ENCODE measurements around the gene PLXNA2.

The PLXNA2 gene

GRCh38 chr1:207985996-207986395, 258.2 kb downstream of the PLXNA2 start:
- no peaks in the 10 kb centered on the region for H3K36me3 Mint-ChIP-seq (ENCODE audit: low read depth)
- no peak overlapping the region for H3K4me3 Mint-ChIP-seq
- peak overlapping the region in 1 of 3 experiments; percentile 12 for H3K27ac Mint-ChIP-seq
- peaks cover 13% of the 10 kb centered on the region for H3K27me3 Mint-ChIP-seq (ENCODE audit: low read depth)
- H3K4me1 Mint-ChIP-seq: peaks cover 28% of the 10 kb centered on the region
- H3K9me3 Mint-ChIP-seq: peaks cover 3% of the 10 kb centered on the region
- TF ChIP-seq, protein P1, sequence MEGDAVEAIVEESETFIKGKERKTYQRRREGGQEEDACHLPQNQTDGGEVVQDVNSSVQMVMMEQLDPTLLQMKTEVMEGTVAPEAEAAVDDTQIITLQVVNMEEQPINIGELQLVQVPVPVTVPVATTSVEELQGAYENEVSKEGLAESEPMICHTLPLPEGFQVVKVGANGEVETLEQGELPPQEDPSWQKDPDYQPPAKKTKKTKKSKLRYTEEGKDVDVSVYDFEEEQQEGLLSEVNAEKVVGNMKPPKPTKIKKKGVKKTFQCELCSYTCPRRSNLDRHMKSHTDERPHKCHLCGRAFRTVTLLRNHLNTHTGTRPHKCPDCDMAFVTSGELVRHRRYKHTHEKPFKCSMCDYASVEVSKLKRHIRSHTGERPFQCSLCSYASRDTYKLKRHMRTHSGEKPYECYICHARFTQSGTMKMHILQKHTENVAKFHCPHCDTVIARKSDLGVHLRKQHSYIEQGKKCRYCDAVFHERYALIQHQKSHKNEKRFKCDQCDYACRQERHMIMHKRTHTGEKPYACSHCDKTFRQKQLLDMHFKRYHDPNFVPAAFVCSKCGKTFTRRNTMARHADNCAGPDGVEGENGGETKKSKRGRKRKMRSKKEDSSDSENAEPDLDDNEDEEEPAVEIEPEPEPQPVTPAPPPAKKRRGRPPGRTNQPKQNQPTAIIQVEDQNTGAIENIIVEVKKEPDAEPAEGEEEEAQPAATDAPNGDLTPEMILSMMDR (IDR thresholded peaks at IDR 0.05; ENCODE audit: unreplicated experiment in 3 of 3): no peak

- peaks cover 28% of the 10 kb centered on the region for H3K4me1 Mint-ChIP-seq
- H3K27me3 Mint-ChIP-seq (ENCODE audit: low read depth): peaks cover 8% of the 10 kb centered on the region
- H3K36me3 Mint-ChIP-seq (ENCODE audit: low read depth): no peaks in the 10 kb centered on the region
- H3K9me3 Mint-ChIP-seq: no peaks in the 10 kb centered on the region
- TF ChIP-seq, protein P1 (IDR thresholded peaks at IDR 0.05; ENCODE audit: unreplicated experiment in 3 of 3): no peak
- no peak overlapping the region for H3K27ac Mint-ChIP-seq
- no peak overlapping the region for H3K4me3 Mint-ChIP-seq
Measured at GRCh38 chr1:207984831-207985572, 259.2 kb downstream of the PLXNA2 start.

GRCh38 chr1:207983044-207983635, 261.0 kb downstream of the PLXNA2 start:
- Mint-ChIP-seq H3K4me1 (peaks cover 23% of the 10 kb centered on the region), H3K4me3 (no peak overlapping the region), H3K36me3 (ENCODE audit: low read depth) (no peaks in the 10 kb centered on the region), H3K9me3 (no peaks in the 10 kb centered on the region), H3K27me3 (ENCODE audit: low read depth) (peaks cover 8% of the 10 kb centered on the region), H3K27ac (no peak overlapping the region)
- TF ChIP-seq, protein P1 (IDR thresholded peaks at IDR 0.05; ENCODE audit: unreplicated experiment in 3 of 3): no peak

GRCh38 chr1:207981976-207982375, 262.2 kb downstream of the PLXNA2 start:
- Mint-ChIP-seq H3K4me3 (no peak overlapping the region), H3K27me3 (ENCODE audit: low read depth) (peaks cover 8% of the 10 kb centered on the region), H3K9me3 (no peaks in the 10 kb centered on the region), H3K36me3 (ENCODE audit: low read depth) (no peaks in the 10 kb centered on the region), H3K27ac (no peak overlapping the region), H3K4me1 (peaks cover 14% of the 10 kb centered on the region)
- TF ChIP-seq, protein P1 (IDR thresholded peaks at IDR 0.05; ENCODE audit: unreplicated experiment in 3 of 3): peak in 2 of 3 experiments; percentile 35

DNA sequence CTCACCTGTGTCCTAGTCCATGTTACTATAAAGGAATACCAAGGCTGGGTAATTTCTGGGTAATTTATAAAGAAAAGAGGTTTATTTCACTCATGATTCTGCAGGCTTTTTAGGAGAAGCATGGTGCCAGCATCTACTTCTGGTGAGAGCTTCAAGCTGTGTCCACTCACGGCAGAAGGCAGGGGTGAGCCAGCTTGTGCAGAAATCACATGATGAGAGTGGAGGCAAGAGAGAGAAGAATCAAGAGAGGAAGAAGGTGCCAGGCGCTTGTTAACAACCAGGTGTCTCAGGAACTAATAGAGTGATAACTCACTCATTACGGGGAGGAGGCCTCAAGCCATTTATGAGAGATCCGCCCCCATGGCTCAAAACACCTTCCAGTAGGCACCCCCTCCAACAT, 265.7 kb downstream of the PLXNA2 start:
- no peak overlapping the region for H3K27ac Mint-ChIP-seq
- no peaks in the 10 kb centered on the region for H3K36me3 Mint-ChIP-seq (ENCODE audit: low read depth)
- H3K9me3 Mint-ChIP-seq: no peaks in the 10 kb centered on the region
- TF ChIP-seq, protein P1 (IDR thresholded peaks at IDR 0.05; ENCODE audit: unreplicated experiment in 3 of 3): no peak
- no peak overlapping the region for H3K4me3 Mint-ChIP-seq
- H3K27me3 Mint-ChIP-seq (ENCODE audit: low read depth): peaks cover 8% of the 10 kb centered on the region
- H3K4me1 Mint-ChIP-seq: peaks cover 5% of the 10 kb centered on the region

DNA sequence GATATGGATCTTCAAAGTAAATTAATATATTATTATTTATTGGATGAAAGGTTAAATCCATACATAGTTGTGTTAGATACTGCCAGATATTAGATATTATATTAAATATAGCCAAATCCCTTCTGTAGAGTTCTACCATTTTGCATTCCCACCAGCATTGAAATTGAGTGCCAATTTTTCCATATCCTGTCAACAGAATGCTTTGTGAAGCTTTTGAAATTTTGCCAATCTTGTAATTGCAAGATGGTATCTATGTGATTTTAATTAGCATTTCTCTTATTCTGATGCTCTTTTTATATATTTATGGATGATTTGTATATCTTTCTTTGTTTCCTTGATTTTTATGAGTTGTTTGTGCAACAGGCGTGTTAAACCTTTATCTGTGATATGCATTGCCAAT, 266.3 kb downstream of the PLXNA2 start:
- no peaks in the 10 kb centered on the region for H3K9me3 Mint-ChIP-seq

More for the DNA sequence above, 266.3 kb downstream of the PLXNA2 start:
- peaks cover 8% of the 10 kb centered on the region for H3K27me3 Mint-ChIP-seq (ENCODE audit: low read depth)
- TF ChIP-seq, protein P1 (IDR thresholded peaks at IDR 0.05; ENCODE audit: unreplicated experiment in 3 of 3): no peak
- no peak overlapping the region for H3K4me3 Mint-ChIP-seq
- no peaks in the 10 kb centered on the region for H3K36me3 Mint-ChIP-seq (ENCODE audit: low read depth)
- H3K27ac Mint-ChIP-seq: no peak overlapping the region
- peaks cover 9% of the 10 kb centered on the region for H3K4me1 Mint-ChIP-seq

All from nephron (organoid).